ENCODE data around the gene KIF16B. TPM values are rescaled to one million over a fixed set of nuclear protein-coding genes. Genes with fewer than 3 reads are reported as not detected.

Gene KIF16B
- total and polyA plus RNA-seq, 2 of the 8 experiments (the other 6 are each of a cell fraction or from before 2014, with no cell fraction given): 3.0 to 9.2 TPM

DNA sequence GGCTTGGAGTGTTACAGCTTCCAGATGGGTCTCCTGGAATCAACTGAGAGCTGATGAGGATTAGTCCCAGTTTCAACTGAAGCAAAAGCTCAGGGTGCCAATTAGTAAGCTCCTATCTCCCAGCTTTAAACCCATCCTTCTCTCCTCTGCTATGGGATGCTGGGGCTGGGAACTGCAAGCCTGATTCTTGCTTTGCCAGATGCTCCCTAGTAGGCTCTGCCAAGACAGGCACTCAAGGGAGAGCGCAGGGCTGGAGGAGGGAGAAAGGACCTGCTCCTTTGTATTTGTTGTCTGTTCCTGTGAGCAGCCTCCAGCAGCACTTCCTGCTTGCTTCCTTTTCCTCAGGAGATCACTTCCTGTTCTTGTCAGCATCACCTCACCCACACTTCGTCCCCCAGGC, 309.7 kb downstream of the KIF16B start:
- no peak overlapping the region for H3K27ac ChIP-seq (ENCODE audit: low read depth, low read length)
- H3K14ac ChIP-seq (ENCODE audit: insufficient read length): no peak overlapping the region
- no peak overlapping the region for H2BK120ac ChIP-seq (replicated peaks; ENCODE audit: low read depth, low read length)
- no peaks in the 10 kb centered on the region for H3K79me2 ChIP-seq (ENCODE audit: control insufficient read depth in 1 of 2, insufficient read depth in 2 of 2, low read length in 2 of 2)
- no peak overlapping the region for H3K4me2 ChIP-seq (ENCODE audit: insufficient read depth in 1 of 2, low read depth in 2 of 2, low read length in 2 of 2)
- no peak overlapping the region for H4K91ac ChIP-seq (replicated peaks; ENCODE audit: insufficient read length, low read length)
- no peak overlapping the region for H4K5ac ChIP-seq (ENCODE audit: insufficient read length, low read depth, low read length)
- WGBS, 2 experiments (ENCODE audit: extremely low coverage in 1 of 2, insufficient coverage in 1 of 2, insufficient read length in 1 of 2, insufficient replicate concordance in 2 of 2, low coverage in 1 of 2, low lambda C conversion rate in 2 of 2, missing lambda C conversion rate in 1 of 2): 88% methylated on average over 2 of the region's 2 CpGs; no CpG with 5 or more reads in 1 of the 2 experiments
- H3K9me3 ChIP-seq (ENCODE audit: insufficient read depth in 2 of 2, low read depth in 1 of 2, low read length in 1 of 2): peaks cover 0 to 9% of the 10 kb centered on the region in 2 experiments; a peak in 3 of 4 replicates
- H3K18ac ChIP-seq (ENCODE audit: extremely low read depth, low read length): no peak overlapping the region
- H3K56ac ChIP-seq (replicated peaks; ENCODE audit: insufficient read length, low read depth, low read length): no peak overlapping the region
- no peak overlapping the region for H2BK5ac ChIP-seq (ENCODE audit: low read depth, low read length)
- H3K79me1 ChIP-seq (ENCODE audit: low read depth, low read length): no peaks in the 10 kb centered on the region
- peaks cover 7% of the 10 kb centered on the region; the same call in 1 of the 2 replicates for H3K23me2 ChIP-seq (ENCODE audit: low read depth, low read length)
- no peaks in the 10 kb centered on the region for H3K36me3 ChIP-seq (ENCODE audit: control insufficient read depth in 2 of 4, insufficient read depth in 4 of 4, low read length in 3 of 4)
- no peak overlapping the region for H4K8ac ChIP-seq (ENCODE audit: extremely low read depth, insufficient read depth, low read length)
- H2BK15ac ChIP-seq (ENCODE audit: low read length): no peak overlapping the region
- H3K4me1 ChIP-seq (replicated peaks in 1 of 4; ENCODE audit: control insufficient read depth in 3 of 4, insufficient read depth in 4 of 4, low read length in 3 of 4): no peaks in the 10 kb centered on the region
- no peak overlapping the region for H3K4ac ChIP-seq (replicated peaks; ENCODE audit: insufficient read length, low read depth, low read length)
- ChIA-PET POLR2A (ENCODE audit: partially characterized antibody) (no interaction called here), CTCF (ENCODE audit: partially characterized antibody) (interaction anchor here (0.9 to 3.2 kb wide), 3 partner anchors 15 to 171 kb away, joined by 3 to 12 read pairs (median 3); no protein-coding TSS in a partner anchor)
- DNase-seq (ENCODE audit: low read depth in 1 of 2, low spot score in 2 of 2): no peak
- no peak overlapping the region for H3K23ac ChIP-seq (ENCODE audit: insufficient read length)
- no peak overlapping the region for H3K9ac ChIP-seq (replicated peaks in 1 of 4; ENCODE audit: extremely low read depth in 1 of 4, low read depth in 3 of 4, low read length in 3 of 4)
- H3K27me3 ChIP-seq (replicated peaks in 1 of 4; ENCODE audit: control insufficient read depth in 3 of 4, extremely low read depth in 1 of 4, insufficient read depth in 3 of 4, low read length in 3 of 4): no peaks in the 10 kb centered on the region
- H2BK12ac ChIP-seq (ENCODE audit: low read depth, low read length): no peak overlapping the region
- no peaks in the 10 kb centered on the region for H4K20me1 ChIP-seq (replicated peaks in 1 of 2; ENCODE audit: control insufficient read depth in 1 of 2, insufficient read depth in 2 of 2, low read length in 2 of 2)
- H2AFZ ChIP-seq (ENCODE audit: low read length): no peak overlapping the region
- H2BK20ac ChIP-seq (ENCODE audit: low read length): no peak overlapping the region
- H3K4me3 ChIP-seq (ENCODE audit: extremely low read depth in 1 of 4, insufficient read depth in 2 of 4, low read depth in 3 of 4, low read length in 4 of 4): no peak overlapping the region
- no peak for FAIRE-seq
- no peak overlapping the region for H2AK5ac ChIP-seq (ENCODE audit: low read depth, low read length)
- TF ChIP-seq CBX5 (IDR thresholded peaks at IDR 0.05; ENCODE audit: low read depth, low read length) (no peak), TCF12 (IDR thresholded peaks at IDR 0.05; ENCODE audit: low read depth, low read length) (no peak), ATF3 (IDR thresholded peaks at IDR 0.05; ENCODE audit: insufficient read depth, low read depth, low read length) (no peak), SP1 (IDR thresholded peaks at IDR 0.05; ENCODE audit: low read depth, low read length) (no peak), MAFK (IDR thresholded peaks at IDR 0.05; ENCODE audit: low read depth, low read length) (no peak), TAF1 (IDR thresholded peaks at IDR 0.05; ENCODE audit: low read depth, low read length) (no peak), SP4 (IDR thresholded peaks at IDR 0.05; ENCODE audit: low read length) (no peak), CTBP2 (IDR thresholded peaks at IDR 0.05; ENCODE audit: borderline replicate concordance, insufficient read depth, insufficient read length, low read length) (no peak), CBX8 (IDR thresholded peaks at IDR 0.05; ENCODE audit: borderline replicate concordance, low read depth, low read length) (no peak), GABPA (IDR thresholded peaks at IDR 0.05; ENCODE audit: borderline replicate concordance, insufficient read depth, low read length) (no peak)
- TF ChIP-seq, protein P1, sequence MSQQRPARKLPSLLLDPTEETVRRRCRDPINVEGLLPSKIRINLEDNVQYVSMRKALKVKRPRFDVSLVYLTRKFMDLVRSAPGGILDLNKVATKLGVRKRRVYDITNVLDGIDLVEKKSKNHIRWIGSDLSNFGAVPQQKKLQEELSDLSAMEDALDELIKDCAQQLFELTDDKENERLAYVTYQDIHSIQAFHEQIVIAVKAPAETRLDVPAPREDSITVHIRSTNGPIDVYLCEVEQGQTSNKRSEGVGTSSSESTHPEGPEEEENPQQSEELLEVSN (IDR thresholded peaks at IDR 0.05): no peak
- TF ChIP-seq, protein P2, sequence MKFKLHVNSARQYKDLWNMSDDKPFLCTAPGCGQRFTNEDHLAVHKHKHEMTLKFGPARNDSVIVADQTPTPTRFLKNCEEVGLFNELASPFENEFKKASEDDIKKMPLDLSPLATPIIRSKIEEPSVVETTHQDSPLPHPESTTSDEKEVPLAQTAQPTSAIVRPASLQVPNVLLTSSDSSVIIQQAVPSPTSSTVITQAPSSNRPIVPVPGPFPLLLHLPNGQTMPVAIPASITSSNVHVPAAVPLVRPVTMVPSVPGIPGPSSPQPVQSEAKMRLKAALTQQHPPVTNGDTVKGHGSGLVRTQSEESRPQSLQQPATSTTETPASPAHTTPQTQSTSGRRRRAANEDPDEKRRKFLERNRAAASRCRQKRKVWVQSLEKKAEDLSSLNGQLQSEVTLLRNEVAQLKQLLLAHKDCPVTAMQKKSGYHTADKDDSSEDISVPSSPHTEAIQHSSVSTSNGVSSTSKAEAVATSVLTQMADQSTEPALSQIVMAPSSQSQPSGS (IDR thresholded peaks at IDR 0.05; ENCODE audit: low read length): no peak

Data from H1 (cell line).